HepG2 (cell line): ENCODE measurements around the gene PTPRD. TPM values are rescaled to one million over a fixed set of nuclear protein-coding genes. Genes with fewer than 3 reads are reported as not detected.

Experiments
- ATAC-seq: fragments of 200-7000 bp; cut with Tn5 transposase; 3 replicates; pipeline ENCODE4 v1.9.1; 2020; ENCODE audit warnings: mild to moderate bottlenecking, moderate library complexity
- BruUV-seq: library from RNA; stranded (reverse); fragments of 400-500 nt; replicated peaks from 2 replicates; lab custom pipeline; 2021; lab: Mats Ljungman, UMichigan
- CTCF ChIA-PET: fragments of 300-600 bp; formaldehyde crosslinking; extraction: SDS; loops from one replicate; lab custom pipeline; 2021; ENCODE audit warnings: low total read pairs, inconsistent platforms, low intra/inter-chr PET ratio; lab: Yijun Ruan, JAX
- POLR2A ChIA-PET: fragments of 350-600 bp; sonication (Branson Sonifier 250); formaldehyde crosslinking; loops from one replicate; lab custom pipeline; 2020; ENCODE audit warnings: antibody characterized with exemption, inconsistent platforms; lab: Yijun Ruan, JAX
- DNase-seq: peaks from one replicate; pipeline ENCODE4 v3.0.0-alpha.2; 2015; ENCODE audit warnings: low spot score
- FAIRE-seq: peaks from 3 replicates; lab custom pipeline; 2011; peaks lifted over from hg19 to GRCh38; lab: Jason Lieb, UNC
- H2AFZ ChIP-seq: one replicate; pipeline ENCODE4 v1.6.1; 2011; ENCODE audit warnings: low read length, inconsistent platforms
- H3K27ac ChIP-seq: fragments of 300-600 bp; 3 replicates; pipeline ENCODE4 v1.8.0; 2011; ENCODE audit warnings: mixed run types, mild to moderate bottlenecking, mixed read lengths, low read length, inconsistent platforms; ENCODE audit not compliant: insufficient read depth; ENCODE audit errors: extremely low read length
- H3K27me3 ChIP-seq, 2 experiments: fragments of 200-600 bp in 1 of 2; 2 replicates in 1 of 2; 3 replicates in 1 of 2; pipeline versions ENCODE4 v1.6.0 to v1.8.0; 2011; ENCODE audit warnings: low read length in 2 of 2, mild to moderate bottlenecking in 2 of 2, moderate library complexity in 2 of 2, inconsistent platforms in 1 of 2; ENCODE audit not compliant: insufficient read depth in 2 of 2, control insufficient read depth in 1 of 2
- H3K36me3 ChIP-seq, 2 experiments: fragments of 200-600 bp in 1 of 2; replicated peaks in 1 of 2; 2 replicates in 1 of 2; 3 replicates in 1 of 2; pipeline versions ENCODE4 v1.5.1 to v1.8.0; 2011; ENCODE audit warnings: low read length in 2 of 2, inconsistent platforms in 1 of 2; ENCODE audit not compliant: insufficient read depth in 2 of 2, control insufficient read depth in 1 of 2
- H3K4me1 ChIP-seq: 2 replicates; pipeline ENCODE4 v1.5.1; 2012; ENCODE audit warnings: low read length, inconsistent platforms; ENCODE audit not compliant: insufficient read depth
- H3K4me2 ChIP-seq: 2 replicates; pipeline ENCODE4 v1.6.0; 2011; ENCODE audit warnings: low read depth, low read length, inconsistent platforms
- H3K4me3 ChIP-seq, 3 experiments: fragments of 200-600 bp in 1 of 3; sonication (generic), shearing (Covaris generic) in 1 of 3; replicated peaks in 1 of 3; 2 replicates each; pipeline ENCODE4 v1.5.1; 2011 to 2016; ENCODE audit warnings: low read length in 3 of 3, inconsistent platforms in 2 of 3, low read depth in 2 of 3, mild to moderate bottlenecking in 2 of 3, control low read depth in 1 of 3, mixed read lengths in 1 of 3; ENCODE audit not compliant: insufficient read depth in 1 of 3
- H3K79me2 ChIP-seq: one replicate; pipeline ENCODE4 v1.6.1; 2011; ENCODE audit warnings: low read length, inconsistent platforms; ENCODE audit not compliant: insufficient read depth
- H3K9ac ChIP-seq: 2 replicates; pipeline ENCODE4 v1.6.0; 2011; ENCODE audit warnings: mild to moderate bottlenecking, low read depth, low read length, inconsistent platforms; ENCODE audit not compliant: insufficient read depth
- H3K9me3 ChIP-seq: 2 replicates; pipeline ENCODE4 v1.5.1; 2012; ENCODE audit warnings: mild to moderate bottlenecking, low read length
- H4K20me1 ChIP-seq: 2 replicates; pipeline ENCODE4 v1.6.0; 2011; ENCODE audit warnings: inconsistent platforms, mild to moderate bottlenecking, low read length, moderate library complexity; ENCODE audit not compliant: insufficient read depth
- AGO2 ChIP-seq: fragments of 200-400 bp; formaldehyde crosslinking; optimal IDR thresholded peaks from 2 replicates; pipeline ENCODE3; 2017; ENCODE audit warnings: mild to moderate bottlenecking, low read depth, low read length, moderate library complexity
- ERF ChIP-seq: IDR thresholded peaks from 2 replicates; pipeline ENCODE4 v1.6.1; 2018; ENCODE audit warnings: missing biosample characterization, missing genetic modification reagents
- FOSL1 ChIP-seq: sonication (generic); formaldehyde crosslinking; IDR thresholded peaks from 2 replicates; pipeline ENCODE4 v1.9.0; 2021; ENCODE audit warnings: missing genetic modification reagents, borderline replicate concordance
- GMEB2 ChIP-seq: IDR thresholded peaks from 2 replicates; pipeline ENCODE4 v1.6.1; 2016; ENCODE audit warnings: missing biosample characterization, missing genetic modification reagents, low read depth
- HNF4A ChIP-seq: sonication (generic); formaldehyde crosslinking; IDR thresholded peaks from 2 replicates; pipeline ENCODE4 v1.4.0; 2020; ENCODE audit warnings: missing genetic modification reagents
- SUZ12 ChIP-seq: fragments of 150-350 bp; IDR thresholded peaks from 2 replicates; pipeline ENCODE4 v1.6.1; 2014; ENCODE audit warnings: low read depth, low read length
- ZNF138 ChIP-seq: sonication (generic); formaldehyde crosslinking; IDR thresholded peaks from 2 replicates; pipeline ENCODE4 v1.5.0; 2020; ENCODE audit warnings: mild to moderate bottlenecking, low read depth, missing genetic modification reagents
- ZNF562 ChIP-seq: sonication (generic); formaldehyde crosslinking; IDR thresholded peaks from 2 replicates; pipeline ENCODE4 v1.8.0; 2022; ENCODE audit warnings: missing genetic modification reagents, borderline replicate concordance
- ZNF615 ChIP-seq: sonication (generic); formaldehyde crosslinking; IDR thresholded peaks from 2 replicates; pipeline ENCODE4 v1.5.0; 2020; ENCODE audit warnings: mild to moderate bottlenecking, missing genetic modification reagents, borderline replicate concordance
- WGBS: methylation state at CpG from one replicate; pipeline ENCODE4 v1.1.6; 2017; ENCODE audit warnings: low lambda C conversion rate; 5-methylcytosine and 5-hydroxymethylcytosine counted together
- in situ Hi-C: cut with HindIII; loops from 2 replicates; pipeline ENCODE4 v1.10.0; 2017; ENCODE audit warnings: low pct_unique_long_range_greater_than_20kb; ENCODE audit not compliant: extremely low pct_ligation_motif_present
- intact Hi-C: fragments of 100-400 bp; cut with micrococcal nuclease; formaldehyde crosslinking; loops from one replicate; pipeline ENCODE4 v1.10.0; 2022; ENCODE audit not compliant: unreplicated experiment
- polyA plus RNA-seq, 8 experiments: library from polyadenylated mRNA; depleted of rRNA in 3 of 8; stranded (reverse) in 7 of 8; unstranded in 1 of 8; fragments of >200 nt; fragmentation: Illumina TruSeq in 4 of 8; extraction: Trizol in 4 of 8; gene quantifications; 2 replicates each; pipeline versions ENCODE4 v1.2.1 to v1.2.3, GENCODE V29; 2011 to 2016; ENCODE audit warnings: low read depth in 4 of 8, missing spikeins in 1 of 8, mixed read lengths in 1 of 8; ENCODE audit not compliant: insufficient read depth in 1 of 8
- total RNA-seq, 5 experiments: library from RNA; depleted of rRNA; stranded (reverse); fragments of >200 nt; fragmentation: Illumina TruSeq; extraction: Trizol; gene quantifications; 2 replicates each; pipeline ENCODE4 v1.2.3, GENCODE V29; 2016; ENCODE audit warnings: low read depth in 1 of 5
- TF ChIP-seq, protein P1 (sequence below): sonication (generic); formaldehyde crosslinking; IDR thresholded peaks from 2 replicates; pipeline ENCODE4 v1.5.1; 2020; ENCODE audit warnings: missing genetic modification reagents, mild to moderate bottlenecking, borderline replicate concordance
- TF ChIP-seq, protein P2 (sequence below): IDR thresholded peaks from 2 replicates; pipeline ENCODE4 v1.6.1; 2018; ENCODE audit warnings: missing genetic modification reagents, mild to moderate bottlenecking, missing compliant biosample characterization

The PTPRD gene
- total and polyA plus RNA-seq, 2 of the 13 experiments (the other 11 are each of a cell fraction or from before 2014, with no cell fraction given) = 0.05 TPM; not detected in 1

DNA sequence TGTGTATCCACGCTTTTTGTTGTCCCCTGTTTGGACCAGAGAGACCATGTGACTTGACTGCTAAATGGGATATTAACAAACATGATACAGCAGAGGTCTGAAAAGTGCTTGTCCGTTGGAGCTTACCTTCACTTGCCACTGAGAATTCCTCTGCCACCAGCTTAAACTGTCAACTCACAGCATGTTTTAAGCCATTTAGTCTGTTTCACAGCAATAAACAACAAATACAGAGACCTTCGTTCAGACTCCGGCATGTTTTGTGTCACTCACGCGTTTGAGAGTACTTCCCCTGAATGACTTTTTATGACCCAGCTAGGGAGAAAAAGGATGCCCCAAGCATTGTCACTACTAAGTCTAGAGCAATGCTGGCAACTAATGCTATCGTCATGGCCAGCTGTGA, 173.8 kb downstream of the PTPRD start:
- no peak overlapping the region for H2AFZ ChIP-seq
- ChIA-PET POLR2A (no interaction called here), CTCF (no interaction called here)
- BruUV-seq = no TSS peak
- no peak for FAIRE-seq
- no peaks in the 10 kb centered on the region for H3K36me3 ChIP-seq
- WGBS = 39% methylated on average over 7 of the region's 7 CpGs
- intact Hi-C loops = no loop called here
- no peaks in the 10 kb centered on the region for H3K27me3 ChIP-seq
- no peak overlapping the region for H3K4me2 ChIP-seq
- H3K4me1 ChIP-seq = no peaks in the 10 kb centered on the region
- no peak overlapping the region for H3K4me3 ChIP-seq
- H3K9me3 ChIP-seq = no peaks in the 10 kb centered on the region
- no peak for DNase-seq
- H3K27ac ChIP-seq = no peak overlapping the region
- no peaks in the 10 kb centered on the region for H3K79me2 ChIP-seq
- TF ChIP-seq, protein P1, sequence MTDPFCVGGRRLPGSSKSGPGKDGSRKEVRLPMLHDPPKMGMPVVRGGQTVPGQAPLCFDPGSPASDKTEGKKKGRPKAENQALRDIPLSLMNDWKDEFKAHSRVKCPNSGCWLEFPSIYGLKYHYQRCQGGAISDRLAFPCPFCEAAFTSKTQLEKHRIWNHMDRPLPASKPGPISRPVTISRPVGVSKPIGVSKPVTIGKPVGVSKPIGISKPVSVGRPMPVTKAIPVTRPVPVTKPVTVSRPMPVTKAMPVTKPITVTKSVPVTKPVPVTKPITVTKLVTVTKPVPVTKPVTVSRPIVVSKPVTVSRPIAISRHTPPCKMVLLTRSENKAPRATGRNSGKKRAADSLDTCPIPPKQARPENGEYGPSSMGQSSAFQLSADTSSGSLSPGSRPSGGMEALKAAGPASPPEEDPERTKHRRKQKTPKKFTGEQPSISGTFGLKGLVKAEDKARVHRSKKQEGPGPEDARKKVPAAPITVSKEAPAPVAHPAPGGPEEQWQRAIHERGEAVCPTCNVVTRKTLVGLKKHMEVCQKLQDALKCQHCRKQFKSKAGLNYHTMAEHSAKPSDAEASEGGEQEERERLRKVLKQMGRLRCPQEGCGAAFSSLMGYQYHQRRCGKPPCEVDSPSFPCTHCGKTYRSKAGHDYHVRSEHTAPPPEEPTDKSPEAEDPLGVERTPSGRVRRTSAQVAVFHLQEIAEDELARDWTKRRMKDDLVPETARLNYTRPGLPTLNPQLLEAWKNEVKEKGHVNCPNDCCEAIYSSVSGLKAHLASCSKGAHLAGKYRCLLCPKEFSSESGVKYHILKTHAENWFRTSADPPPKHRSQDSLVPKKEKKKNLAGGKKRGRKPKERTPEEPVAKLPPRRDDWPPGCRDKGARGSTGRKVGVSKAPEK (CRISPR knock-in tag) = no peak
- no peak for TF ChIP-seq FOSL1
- no peak for TF ChIP-seq SUZ12
- no peak for TF ChIP-seq HNF4A (CRISPR knock-in tag)
- no peak overlapping the region for H3K9ac ChIP-seq
- in situ Hi-C loops = no loop called here
- no peaks in the 10 kb centered on the region; the same call in 1 of the 2 replicates for H4K20me1 ChIP-seq
- ATAC-seq = no peak

DNA sequence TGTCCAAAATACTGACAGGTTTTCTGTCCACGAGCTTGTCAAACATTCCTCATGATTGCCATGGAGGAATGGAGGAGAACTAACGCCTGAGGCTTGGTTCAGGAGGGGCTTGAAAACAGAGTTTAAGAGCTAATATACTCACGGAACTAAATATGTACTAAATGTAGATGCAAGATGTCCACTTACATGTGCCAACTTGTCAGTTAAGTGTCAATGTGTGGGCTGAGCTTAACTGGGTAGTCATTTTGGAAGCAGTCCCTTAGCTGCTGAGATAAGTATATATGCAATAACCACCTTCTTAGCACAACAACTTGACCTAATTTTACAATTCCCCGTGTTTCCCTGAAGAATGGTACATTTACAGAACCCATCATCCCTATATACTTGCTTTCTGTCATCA, 176.0 kb downstream of the PTPRD start:
- 4% methylated on average over 4 of the region's 4 CpGs for WGBS
- Histone ChIP-seq H3K27ac (no peak overlapping the region), H3K79me2 (no peaks in the 10 kb centered on the region), H4K20me1 (no peaks in the 10 kb centered on the region; the same call in 1 of the 2 replicates), H3K9ac (no peak overlapping the region), H3K9me3 (no peaks in the 10 kb centered on the region), H3K4me1 (no peaks in the 10 kb centered on the region), H3K4me2 (no peak overlapping the region), H3K27me3 (no peaks in the 10 kb centered on the region), H3K36me3 (no peaks in the 10 kb centered on the region), H2AFZ (no peak overlapping the region), H3K4me3 (no peak overlapping the region)
- CTCF ChIA-PET = no interaction called here
- in situ Hi-C loops (no loop called here), intact Hi-C loops (no loop called here)
- ATAC-seq = no peak
- POLR2A ChIA-PET = no interaction called here
- BruUV-seq = no TSS peak
- no peak for DNase-seq
- FAIRE-seq = no peak
- TF ChIP-seq ERF (CRISPR knock-in tag) (no peak), ZNF562 (no peak), AGO2 (no peak), ZNF138 (no peak), GMEB2 (CRISPR knock-in tag) (no peak), ZNF615 (no peak)
- TF ChIP-seq, protein P2, sequence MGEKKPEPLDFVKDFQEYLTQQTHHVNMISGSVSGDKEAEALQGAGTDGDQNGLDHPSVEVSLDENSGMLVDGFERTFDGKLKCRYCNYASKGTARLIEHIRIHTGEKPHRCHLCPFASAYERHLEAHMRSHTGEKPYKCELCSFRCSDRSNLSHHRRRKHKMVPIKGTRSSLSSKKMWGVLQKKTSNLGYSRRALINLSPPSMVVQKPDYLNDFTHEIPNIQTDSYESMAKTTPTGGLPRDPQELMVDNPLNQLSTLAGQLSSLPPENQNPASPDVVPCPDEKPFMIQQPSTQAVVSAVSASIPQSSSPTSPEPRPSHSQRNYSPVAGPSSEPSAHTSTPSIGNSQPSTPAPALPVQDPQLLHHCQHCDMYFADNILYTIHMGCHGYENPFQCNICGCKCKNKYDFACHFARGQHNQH (CRISPR knock-in tag) = no peak
